AG04449 (cell line): Measurements from ENCODE around the gene DNAAF8.

Experiments
- CTCF ChIA-PET: fragments of 350-600 bp; formaldehyde crosslinking; extraction: SDS; loops from one replicate; lab custom pipeline; 2021; ENCODE audit warnings: antibody characterized with exemption; lab: Yijun Ruan, JAX
- POLR2A ChIA-PET: fragments of 400-600, 350-600 bp; formaldehyde crosslinking; extraction: SDS; loops from one replicate; lab custom pipeline; 2020; ENCODE audit warnings: antibody characterized with exemption, inconsistent platforms; lab: Yijun Ruan, JAX
- DNase-seq: peaks from one replicate; pipeline ENCODE4 v3.0.0-alpha.2; 2010; ENCODE audit warnings: low read depth, low spot score
- H3K4me3 ChIP-seq: 2 replicates; pipeline ENCODE4 v1.5.1; 2011; ENCODE audit warnings: low read depth, mild to moderate bottlenecking, control low read depth, low read length
- TF ChIP-seq, protein P1 (sequence below): IDR thresholded peaks from one replicate; pipeline ENCODE4 v1.5.1; 2011; ENCODE audit warnings: mild to moderate bottlenecking, moderate library complexity, low read length, control low read depth, inconsistent platforms; ENCODE audit not compliant: insufficient read depth; ENCODE audit errors: missing control alignments

DNAAF8 gene

DNA sequence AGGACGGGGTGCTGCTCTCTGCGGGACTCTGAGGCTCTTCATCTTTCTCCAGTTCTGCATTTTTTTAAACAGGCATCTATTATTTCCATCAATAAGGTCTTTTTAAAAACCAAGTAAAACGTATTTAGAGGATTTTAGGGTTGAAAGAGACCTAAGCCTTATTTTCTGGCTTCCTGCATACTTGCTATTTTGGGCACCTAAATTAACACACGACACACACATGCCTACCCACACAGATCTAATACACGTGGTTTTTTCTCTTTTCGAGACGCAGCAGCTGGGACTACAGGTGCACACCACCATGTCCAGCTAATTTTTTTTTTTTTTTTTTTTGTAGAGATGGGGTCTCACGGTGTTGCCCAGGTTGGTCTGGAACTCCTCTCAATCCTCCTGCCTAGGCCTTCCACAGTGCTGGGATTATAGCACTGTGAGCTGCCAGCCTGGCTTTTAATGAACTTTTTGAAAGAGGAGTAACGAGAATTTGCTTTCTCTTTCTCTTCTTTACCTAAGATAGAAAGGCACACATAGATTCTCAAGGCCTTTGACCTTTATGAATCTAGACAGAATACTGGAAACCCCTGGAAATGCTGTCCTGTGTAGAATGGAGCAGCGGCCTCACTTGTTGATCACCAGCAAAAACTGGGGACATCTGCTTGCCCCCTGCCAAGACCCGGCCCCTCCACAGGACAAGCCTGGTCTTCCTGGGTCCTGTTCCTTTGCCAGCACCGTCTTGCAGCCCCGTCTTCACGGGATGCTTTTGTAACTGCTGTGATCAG is 13.8 kb downstream of the DNAAF8 start:
- CTCF ChIA-PET = no interaction called here
- H3K4me3 ChIP-seq = no peak overlapping the region
- POLR2A ChIA-PET = interaction anchor here (0.5 to 4.1 kb wide), 3 partner anchors 14 to 76 kb away, joined by 3 to 15 read pairs (median 3); partner anchors contain the start of genes ANKS3, DNAAF8 and ROGDI
- TF ChIP-seq, protein P1, sequence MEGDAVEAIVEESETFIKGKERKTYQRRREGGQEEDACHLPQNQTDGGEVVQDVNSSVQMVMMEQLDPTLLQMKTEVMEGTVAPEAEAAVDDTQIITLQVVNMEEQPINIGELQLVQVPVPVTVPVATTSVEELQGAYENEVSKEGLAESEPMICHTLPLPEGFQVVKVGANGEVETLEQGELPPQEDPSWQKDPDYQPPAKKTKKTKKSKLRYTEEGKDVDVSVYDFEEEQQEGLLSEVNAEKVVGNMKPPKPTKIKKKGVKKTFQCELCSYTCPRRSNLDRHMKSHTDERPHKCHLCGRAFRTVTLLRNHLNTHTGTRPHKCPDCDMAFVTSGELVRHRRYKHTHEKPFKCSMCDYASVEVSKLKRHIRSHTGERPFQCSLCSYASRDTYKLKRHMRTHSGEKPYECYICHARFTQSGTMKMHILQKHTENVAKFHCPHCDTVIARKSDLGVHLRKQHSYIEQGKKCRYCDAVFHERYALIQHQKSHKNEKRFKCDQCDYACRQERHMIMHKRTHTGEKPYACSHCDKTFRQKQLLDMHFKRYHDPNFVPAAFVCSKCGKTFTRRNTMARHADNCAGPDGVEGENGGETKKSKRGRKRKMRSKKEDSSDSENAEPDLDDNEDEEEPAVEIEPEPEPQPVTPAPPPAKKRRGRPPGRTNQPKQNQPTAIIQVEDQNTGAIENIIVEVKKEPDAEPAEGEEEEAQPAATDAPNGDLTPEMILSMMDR = no peak
- DNase-seq = no peak

DNA sequence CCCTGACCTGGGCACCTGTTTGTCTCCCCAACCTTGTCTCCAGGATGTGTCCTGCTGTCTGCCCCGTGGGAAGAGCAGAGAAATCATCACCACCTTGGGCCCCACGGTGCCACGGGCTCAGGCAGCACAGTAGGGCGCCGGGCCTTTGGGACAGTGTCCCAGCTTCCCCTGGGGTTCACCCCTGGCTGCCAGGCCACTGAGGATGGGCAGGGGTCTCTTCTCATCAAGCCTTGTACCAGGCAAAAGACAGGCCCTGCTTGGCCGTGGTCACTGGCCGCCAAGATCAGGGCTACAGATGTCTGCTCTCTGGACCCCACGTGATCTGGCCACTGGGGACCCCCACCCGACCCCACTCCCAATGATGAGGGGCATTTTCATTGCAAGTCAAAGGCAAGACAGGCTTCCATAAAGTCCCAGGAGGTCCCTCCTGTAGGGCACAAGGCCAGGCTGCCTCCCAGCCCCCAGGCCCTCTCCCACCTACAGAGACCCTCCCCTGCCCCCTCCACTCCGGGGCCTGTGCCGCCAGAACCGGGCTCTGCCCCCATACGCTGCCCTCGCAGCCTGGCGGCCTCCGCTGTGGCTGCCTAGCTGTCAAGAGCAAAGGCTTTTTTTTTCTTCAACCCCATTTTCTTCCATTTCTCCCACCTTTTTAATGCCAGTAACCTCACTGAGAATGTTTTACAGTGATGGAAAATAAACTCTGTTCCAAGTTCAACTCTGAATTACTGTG is 14.5 kb downstream of the DNAAF8 start:
- ChIA-PET CTCF (no interaction called here), POLR2A (no interaction called here)

DNA sequence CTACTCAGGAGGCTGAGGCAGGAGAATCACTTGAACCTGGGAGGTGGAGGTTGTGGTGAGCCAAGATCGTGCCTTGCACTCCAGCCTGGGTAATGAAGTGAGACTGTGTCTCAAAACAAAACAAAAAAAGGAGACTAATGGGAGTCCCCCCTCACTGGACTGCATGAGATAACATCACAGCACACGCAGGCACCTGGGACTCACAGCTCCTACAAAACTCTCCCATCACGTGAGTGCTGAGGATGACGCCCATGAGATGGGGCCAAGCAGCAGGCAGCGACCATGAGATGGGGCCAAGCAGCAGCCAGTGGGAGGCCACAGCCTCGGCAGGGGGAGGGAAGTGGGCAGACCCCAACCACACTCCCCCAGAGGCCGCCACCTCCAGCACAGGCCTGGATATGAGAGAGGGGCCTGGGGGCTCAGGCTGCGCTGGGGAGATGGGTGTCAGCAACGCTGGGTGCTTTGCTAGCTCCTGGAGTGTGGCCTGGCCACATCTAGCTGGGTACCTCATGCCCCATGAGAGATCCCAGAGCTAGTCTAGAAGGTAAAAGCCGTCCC is 15.4 kb downstream of the DNAAF8 start:
- ChIA-PET CTCF (no interaction called here), POLR2A (no interaction called here)
- DNase-seq = no peak
- H3K4me3 ChIP-seq = no peak overlapping the region
- TF ChIP-seq, protein P1 = no peak

More for the DNA sequence above, 14.5 kb downstream of the DNAAF8 start:
- TF ChIP-seq, protein P1 = no peak
- DNase-seq = no peak
- no peak overlapping the region for H3K4me3 ChIP-seq

GRCh38 chr16:4750896-4751295 is 16.6 kb downstream of the DNAAF8 start:
- no peak overlapping the region for H3K4me3 ChIP-seq
- no peak for DNase-seq
- ChIA-PET POLR2A (no interaction called here), CTCF (no interaction called here)
- TF ChIP-seq, protein P1 = no peak

GRCh38 chr16:4752351-4753100 is 18.2 kb downstream of the DNAAF8 start:
- DNase-seq = no peak
- TF ChIP-seq, protein P1 = no peak
- ChIA-PET POLR2A (no interaction called here), CTCF (no interaction called here)
- H3K4me3 ChIP-seq = no peak overlapping the region
